NCI-H2107 (cell line): Measurements from ENCODE around the gene LRRC14B.
"Not testable (repeated sequence)": the region's sequence is repeated elsewhere in the genome, so short reads cannot be mapped to it uniquely, and the experiment has no call there.

Source experiments
- DNase-seq: peaks from one replicate; lab custom pipeline; 2025; lab: John Stamatoyannopoulos, UW

Gene LRRC14B

DNA sequence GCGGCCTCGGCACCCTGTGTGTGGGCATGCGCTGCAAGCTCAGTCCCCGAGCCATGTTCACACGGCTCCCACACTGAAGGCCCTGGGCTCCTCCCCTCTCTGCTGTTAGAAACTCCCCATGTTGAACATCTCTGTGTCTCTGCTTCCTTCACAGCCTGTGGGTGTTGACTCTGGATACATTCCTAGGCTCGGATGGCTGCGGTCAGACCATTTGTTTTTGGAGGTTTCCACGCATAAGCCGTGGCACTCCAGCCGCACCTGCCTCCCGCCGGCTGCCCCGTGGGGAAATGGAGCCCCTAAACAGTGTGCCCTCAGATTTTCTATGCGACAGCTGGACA, 31.2 kb upstream of the LRRC14B start:
- DNase-seq, result no peak

DNA sequence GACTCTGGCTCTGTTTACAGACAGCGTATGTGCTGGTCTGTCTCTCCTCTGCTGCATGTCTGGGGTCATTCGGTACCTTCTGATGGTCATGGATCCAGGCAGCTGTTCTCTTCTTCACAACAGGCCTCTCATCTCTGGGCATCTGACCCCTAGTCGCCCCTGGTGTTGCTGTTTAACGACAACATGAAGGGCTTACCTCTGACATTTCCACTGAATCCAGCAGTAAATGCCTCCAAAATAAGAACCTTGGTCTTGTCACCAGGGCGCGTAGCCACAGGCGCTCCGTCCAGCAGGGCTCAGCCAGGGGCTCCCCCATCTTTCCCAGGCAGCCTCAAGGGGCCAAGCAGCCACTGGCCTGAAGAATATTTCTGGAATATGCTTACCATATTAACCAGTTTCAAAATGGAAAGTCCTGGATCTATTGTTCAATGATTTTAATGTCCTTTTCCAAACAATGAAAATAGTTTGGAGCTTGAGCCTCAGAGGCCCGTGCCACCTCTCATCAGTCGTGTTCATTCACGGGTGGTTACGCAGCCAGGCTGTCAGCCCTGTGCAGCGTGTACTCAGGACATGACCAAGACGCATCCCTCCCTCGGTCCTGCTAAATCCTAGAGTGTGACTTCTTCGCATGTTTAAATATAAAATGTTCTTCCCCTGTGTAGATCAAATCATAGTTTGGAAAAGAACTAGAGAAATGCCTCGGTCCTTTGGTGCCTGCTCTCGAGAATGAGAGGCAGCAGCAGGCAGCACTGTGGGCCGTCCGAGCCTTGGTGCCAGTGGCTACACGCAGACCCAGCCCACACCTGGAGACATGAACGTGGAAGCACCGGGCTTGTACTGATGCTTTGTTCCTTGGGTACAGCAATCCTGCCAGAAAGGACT, 30.1 kb upstream of the LRRC14B start:
- no peak for DNase-seq

DNA sequence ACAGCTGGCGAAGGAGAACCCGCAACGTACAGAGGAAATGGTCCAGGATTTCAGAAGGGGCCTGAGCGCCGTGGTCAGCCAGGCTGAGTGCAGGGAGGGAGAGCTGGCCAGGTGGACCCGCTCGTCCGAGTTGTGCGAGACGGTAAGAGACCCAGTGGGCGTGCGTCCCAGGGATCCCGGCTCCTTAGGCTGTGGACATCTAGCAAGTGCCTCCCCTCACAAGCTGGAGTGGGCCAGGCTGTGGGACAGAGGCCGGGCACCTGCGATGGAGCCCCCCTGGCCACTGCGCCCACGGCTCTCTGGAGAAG, 29.5 kb upstream of the LRRC14B start:
- no peak for DNase-seq

DNA sequence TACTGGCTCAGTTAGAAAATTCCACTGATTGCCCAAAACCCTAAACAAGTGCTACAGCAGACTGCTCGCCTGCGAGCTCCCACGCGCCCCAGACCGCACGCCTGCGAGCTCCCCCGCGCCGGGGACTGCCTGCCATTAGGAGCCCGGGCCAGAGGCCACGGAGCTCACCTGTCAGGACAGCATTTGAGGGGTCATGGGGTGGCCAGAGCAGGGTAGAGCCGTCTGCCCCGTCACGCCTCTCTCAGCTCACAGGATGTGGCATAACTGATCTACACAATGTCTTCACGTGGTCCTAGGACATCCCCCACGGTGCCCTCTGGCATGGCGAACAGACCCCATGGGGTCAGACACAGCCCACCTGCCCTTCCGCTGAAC, 29.1 kb upstream of the LRRC14B start:
- no peak for DNase-seq

DNA sequence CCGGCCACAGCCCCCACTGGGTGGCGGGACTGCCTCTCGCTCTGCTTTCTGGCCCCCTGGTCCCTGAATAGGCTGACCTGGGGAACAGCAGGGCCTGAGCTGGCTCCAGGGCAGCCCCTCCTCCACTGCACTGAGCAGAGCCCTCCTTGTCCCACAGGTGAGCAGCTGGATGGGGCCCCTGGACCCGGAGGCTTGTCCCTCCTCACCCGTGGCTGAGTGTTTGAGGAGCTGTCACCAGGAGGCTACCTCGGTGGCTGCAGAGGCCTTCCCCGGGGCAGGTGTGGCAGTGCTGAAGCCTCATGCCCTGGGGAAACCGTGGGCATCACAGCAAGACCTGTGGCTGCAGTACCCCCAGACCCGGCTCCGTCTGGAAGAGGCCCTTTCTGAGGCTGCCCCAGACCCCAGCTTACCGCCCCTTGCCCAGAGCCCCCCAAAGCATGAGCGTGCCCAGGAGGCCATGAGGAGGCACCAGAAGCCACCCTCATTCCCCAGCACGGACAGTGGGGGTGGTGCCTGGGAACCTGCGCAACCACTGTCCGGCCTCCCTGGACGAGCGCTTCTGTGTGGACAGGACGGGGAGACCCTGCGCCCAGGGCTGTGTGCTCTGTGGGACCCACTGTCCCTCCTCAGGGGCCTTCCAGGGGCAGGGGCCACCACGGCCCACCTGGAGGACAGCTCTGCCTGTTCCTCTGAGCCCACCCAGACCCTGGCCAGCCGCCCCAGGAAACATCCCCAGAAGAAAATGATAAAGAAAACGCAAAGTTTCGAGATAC, 28.5 kb upstream of the LRRC14B start:
- DNase-seq, result no peak

DNA sequence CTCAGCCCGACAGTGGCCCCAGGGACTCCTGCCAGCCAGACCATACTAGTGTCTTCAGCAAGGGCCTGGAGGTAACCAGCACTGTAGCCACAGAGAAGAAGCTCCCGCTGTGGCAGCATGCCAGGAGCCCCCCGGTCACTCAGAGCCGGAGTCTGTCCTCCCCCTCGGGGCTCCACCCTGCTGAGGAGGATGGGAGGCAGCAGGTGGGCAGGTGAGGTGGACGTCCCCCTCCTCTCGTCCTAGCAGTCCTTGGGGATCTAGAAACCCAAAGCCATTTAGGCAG, 28.0 kb upstream of the LRRC14B start:
- DNase-seq, result no peak

DNA sequence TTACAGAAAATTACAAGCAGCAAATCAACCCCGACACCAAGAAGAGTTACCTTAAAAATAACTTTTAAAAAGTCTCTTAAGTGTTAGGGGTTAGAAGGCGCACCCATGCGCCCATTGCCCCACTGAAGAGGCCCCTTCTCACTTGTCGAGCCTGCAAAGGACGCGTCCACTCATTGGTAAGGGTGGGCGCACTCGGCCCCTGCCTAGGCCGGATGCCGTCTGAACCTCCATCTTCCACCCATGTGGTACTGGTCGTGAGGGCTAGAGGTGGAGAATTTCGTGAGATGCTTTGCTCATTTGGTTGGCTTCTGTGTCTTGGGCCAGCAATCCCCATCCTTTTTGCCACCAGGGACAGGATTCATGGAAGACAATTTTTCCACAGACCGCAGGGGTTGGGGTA, 27.5 kb upstream of the LRRC14B start:
- DNase-seq, result no peak

DNA sequence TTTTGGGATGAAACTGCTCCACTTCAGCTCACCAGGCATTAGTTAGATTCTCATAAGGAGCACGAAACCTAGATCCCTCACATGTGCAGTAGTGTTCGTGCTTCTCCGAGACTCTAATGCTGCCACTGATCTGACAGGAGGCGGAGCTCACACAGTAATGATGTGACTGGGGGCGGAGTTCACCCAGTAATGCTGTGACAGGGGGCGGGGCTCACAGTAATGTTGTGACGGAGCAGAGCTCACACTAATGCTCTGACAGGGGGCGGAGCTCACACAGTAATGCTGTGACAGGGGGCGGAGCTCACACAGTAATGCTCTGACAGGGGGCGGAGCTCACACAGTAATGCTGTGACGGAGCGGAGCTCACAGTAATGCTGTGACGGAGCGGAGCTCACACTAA, 27.1 kb upstream of the LRRC14B start:
- DNase-seq, result no peak

DNA sequence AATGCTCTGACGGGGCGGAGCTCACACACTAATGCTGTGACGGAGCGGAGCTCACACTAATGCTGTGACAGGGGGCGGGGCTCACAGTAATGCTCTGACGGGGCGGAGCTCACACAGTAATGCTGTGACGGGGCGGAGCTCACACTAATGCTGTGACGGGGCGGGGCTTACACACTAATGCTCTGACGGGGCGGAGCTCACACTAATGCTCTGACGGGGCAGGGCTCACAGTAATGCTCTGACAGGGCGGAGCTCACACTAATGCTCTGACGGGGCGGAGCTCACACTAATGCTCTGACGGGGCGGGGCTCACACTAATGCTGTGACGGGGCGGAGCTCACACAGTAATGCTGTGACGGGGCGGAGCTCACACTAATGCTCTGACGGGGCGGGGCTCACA, 26.5 kb upstream of the LRRC14B start:
- DNase-seq, result not testable (repeated sequence)

DNA sequence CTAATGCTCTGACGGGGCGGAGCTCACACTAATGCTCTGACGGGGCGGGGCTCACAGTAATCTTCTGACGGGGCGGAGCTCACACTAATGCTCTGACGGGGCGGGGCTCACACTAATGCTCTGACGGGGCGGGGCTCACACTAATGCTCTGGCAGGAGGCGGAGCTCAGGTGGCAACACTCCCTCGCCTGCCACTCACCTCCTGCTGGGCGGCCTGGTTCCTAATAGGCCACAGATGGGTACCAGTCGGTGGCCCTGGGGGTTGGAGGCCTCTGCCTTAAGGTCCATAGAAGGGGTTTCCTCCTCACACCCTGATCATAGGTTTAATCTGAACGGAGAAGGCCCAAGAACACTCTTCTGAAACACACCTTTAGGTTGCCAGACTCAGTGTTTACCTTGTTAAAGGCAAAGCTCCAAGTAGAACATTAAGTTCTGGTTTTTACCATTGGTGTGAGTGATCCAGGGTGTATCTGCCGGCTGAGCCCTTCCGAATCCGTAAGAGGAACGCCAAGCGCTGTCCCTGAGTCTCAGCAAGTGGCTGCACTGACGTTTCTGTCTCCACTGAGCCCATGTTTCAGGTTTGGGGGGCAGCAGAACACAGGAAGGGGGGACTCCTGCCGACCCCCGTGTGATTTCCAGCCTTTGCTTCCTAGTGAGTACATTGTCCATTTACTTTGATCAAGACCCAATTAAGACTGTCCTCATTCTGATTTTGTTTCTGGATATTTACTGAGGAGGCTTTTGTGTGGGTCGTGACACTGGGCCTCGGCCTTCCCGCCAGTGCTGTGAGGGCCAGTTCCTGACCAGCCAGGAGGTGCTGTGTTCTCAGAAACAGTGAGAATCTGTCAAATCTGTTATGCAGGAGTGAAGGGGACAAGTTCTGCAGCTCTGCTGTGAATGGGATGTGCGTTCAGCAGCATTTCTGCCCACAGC, 24.6 kb upstream of the LRRC14B start:
- DNase-seq, result no peak

DNA sequence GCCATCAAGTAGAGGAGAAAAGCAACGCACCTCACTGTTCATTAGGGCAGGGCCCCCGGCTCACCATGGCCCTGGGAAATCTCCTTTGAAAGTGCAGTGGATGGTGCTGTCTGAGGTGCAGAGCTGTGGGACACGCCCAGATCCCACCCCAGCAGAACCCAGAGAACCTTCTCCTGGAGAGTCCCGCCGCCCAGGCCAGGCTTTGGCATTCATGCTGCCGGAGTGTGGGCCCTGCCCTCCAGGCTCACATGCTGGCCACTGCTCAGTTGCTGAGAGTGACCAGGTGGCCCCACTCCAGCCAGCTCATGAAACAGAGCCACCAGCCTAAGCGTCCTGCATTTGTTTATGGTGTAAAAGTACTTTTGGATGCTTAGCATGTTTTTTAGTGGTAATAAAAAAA, 23.8 kb upstream of the LRRC14B start:
- DNase-seq, result no peak

DNA sequence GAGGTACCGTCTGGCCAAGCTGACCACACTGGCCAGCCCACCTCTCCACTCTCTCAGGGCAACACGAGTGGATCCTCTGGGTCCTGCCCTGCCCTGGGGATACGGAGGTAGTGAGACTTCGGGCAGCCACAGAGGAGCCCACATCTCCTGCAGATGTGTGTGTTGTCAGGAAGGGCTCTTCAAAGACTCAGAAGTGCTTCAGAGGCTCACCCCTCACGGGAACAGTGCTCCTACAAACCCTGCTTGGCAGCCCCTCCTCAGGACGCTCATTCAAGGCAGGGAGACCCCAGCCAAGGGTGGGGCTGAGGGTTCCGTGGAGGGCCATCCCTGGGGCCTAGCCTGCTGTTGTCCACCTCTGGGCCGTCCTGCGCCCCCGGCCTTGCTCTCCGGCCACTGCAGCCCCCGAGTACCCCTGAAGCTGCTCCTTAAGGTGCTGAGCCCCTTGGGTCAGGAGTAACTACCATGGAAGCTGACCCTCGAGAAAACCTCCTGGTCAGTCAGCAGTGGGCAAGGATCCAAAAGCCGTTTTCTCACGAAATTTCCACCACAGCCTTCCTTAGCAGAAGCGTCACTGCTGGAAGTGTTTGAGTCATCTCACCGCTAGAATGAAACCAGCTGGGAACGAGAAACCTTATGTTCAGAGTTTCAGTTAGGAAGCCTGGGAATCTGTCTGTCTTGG, 23.2 kb upstream of the LRRC14B start:
- no peak for DNase-seq

DNA sequence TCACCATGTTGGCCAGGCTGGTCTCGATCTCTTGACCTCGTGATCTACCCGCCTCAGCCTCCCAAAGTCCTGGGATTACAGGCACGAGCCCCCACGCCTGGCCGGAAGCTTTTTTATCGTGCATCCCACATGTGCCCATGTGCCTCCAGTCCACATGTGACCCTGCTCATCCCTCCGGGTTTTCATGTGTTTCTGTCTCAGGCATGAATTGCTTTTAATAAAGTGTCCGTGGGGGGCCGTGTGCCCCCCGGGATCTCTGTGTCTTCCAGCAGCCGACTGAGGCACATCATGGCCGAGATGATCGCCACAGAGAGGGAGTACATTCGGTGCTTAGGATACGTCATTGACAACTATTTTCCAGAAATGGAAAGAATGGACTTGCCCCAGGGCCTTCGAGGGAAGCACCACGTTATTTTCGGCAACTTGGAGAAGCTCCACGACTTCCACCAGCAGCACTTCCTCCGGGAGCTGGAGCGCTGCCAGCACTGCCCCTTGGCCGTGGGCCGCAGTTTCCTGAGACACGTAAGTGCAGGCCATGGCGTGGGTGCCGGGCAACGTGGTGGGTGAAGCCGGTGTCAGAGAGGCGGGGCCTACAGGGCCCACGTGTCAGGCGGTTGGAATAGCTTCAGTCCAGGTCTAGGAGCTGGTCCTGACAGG, 22.1 kb upstream of the LRRC14B start:
- DNase-seq, result no peak

DNA sequence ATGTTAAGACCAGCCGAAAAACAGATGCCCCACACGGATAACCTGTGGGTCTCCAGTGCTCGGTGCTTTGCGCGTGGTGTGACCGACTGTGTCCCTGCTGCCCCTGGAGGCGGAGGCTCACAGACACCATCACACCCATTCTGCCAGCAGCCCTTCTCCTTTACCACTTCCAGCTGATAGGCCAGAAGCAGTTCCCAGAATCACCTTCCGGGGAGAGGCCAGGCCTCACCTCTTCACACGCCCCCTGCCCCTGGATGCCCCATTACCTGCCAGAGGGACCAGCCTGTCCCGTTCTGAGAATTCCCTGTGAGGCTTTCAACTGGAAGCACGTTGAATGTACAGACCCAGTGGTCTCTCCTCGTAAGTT, 21.6 kb upstream of the LRRC14B start:
- no peak for DNase-seq

DNA sequence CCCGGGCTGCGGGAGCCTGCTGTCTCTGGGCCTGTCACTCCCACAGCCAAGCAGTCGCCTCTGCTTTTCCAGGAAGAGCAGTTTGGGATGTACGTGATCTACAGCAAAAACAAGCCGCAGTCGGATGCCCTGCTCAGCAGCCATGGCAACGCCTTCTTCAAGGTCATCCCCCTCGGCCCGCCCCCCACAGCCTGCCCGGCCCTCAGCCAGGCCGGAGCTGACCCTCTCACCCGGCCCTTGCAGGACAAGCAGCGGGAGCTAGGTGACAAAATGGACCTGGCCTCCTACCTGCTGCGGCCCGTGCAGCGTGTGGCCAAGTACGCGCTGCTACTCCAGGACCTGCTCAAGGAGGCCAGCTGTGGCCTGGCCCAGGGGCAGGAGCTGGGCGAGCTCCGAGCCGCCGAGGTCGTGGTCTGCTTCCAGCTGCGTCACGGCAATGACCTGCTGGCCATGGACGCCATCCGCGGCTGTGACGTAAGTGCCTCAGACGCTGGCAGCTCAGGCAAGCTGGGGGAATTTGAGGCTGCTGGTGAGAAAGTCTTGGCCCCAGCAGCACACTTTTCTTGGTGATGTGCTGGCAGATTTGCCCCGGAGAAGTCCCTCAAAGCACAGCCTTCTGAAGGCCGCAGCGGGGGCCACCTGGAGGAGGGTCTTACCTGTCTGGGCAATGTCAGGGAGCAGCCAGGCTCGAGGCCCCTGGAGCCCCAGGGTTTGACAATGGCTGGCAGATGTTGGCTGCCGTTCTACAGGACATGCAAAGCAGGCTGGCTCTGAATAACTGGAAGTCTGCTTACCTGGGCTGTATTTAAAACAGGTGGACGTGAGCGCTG, 20.1 kb upstream of the LRRC14B start:
- no peak for DNase-seq

DNA sequence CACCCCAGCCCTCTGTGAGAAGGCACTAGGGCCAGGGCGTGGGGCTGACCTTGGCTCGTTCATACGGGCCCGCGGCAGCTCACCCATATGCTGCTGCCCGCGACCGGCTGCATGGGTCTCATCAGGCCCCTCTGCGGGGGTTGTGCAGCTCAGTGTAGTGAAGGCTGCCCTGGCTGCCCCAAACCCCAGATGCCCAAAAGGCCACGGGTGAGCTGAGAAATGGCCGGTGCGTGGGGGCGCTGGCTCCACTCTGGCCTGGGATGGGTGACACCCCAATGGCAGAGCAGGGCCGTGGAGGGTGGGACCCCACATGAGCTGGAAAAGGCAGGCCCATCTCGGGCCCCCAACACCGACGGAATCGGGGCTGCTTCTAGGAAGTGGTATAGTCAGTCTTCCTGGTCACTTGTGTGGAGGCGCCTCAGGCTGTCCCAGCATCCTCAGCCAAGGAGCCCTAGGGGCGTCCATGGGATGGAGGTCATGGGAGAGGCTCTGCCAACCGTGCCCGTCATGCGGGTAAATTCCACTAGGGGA, 19.4 kb upstream of the LRRC14B start:
- DNase-seq, result no peak

DNA sequence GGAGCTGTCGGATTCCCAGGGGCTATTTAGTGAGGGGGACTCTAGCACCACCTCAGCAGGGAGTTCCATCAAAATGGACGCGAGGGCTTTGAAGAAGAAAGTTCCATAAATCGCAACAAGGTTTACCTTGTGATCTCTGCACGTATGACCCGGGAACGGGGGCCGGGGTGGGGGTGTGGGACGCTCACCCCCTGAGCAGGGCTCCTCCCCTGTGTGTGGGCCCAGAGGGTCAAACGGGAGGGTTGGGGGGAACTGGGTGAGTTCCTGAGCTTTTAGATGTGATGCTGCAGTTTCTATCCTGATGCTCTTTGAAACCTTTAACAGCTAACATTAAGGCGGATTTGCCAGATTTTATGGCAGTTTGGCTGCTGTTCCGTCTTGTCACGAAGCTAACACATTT, 18.9 kb upstream of the LRRC14B start:
- DNase-seq, result no peak

DNA sequence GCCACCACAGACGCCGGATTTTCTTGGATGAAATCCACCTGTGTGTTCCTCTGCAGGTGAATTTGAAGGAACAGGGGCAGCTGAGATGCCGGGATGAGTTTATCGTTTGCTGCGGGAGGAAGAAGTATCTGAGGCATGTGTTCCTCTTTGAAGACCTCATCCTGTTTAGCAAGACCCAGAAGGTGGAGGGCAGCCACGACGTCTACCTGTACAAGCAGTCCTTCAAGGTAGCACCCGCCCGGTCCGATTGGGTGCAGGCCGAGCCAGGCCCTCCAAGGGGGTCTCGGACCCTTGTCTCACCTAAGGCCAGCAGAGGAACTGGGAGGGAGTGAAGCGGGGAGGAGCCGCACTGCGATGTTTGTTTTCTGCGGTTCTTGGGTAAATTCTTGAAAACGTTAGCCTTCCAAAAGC, 18.4 kb upstream of the LRRC14B start:
- no peak for DNase-seq

DNA sequence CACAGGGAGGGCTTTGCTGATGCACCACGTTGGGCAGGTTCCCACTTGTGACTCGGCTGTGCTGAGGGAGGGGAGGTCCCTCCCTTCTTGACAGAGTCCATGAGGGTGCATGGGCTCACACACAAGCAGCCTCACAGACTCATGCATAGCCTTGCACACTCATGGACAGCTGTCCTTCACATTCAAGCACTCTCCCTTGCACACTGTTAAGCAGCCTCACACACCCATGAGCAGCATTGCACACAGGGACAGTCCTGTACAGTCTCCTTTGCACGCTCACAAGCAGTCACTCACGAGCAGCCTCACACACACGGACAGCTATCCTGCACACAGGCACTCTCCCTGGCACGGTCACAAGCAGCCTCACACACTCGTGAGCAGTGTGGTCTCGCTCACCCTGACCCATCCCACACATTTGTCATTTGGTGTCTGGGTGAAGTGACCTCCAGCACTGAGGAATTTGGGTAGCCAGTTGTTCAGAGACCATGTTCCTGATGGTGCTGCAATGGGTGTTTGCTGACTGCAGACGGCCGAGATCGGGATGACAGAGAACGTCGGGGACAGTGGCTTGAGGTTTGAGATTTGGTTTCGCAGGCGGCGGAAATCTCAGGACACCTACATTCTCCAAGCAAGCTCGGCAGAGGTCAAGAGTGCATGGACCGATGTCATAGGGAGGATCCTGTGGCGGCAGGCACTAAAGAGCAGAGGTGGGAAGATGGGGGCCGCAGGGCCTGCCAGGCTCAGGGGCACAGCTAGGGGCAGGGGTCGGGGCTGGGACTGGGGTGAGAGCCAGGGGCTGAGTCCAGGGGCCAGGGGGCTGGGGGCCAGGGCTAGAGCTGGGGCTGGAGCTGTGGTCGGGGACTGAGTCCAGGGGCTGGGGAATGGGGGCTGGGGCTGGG, 17.7 kb upstream of the LRRC14B start:
- no peak for DNase-seq

DNA sequence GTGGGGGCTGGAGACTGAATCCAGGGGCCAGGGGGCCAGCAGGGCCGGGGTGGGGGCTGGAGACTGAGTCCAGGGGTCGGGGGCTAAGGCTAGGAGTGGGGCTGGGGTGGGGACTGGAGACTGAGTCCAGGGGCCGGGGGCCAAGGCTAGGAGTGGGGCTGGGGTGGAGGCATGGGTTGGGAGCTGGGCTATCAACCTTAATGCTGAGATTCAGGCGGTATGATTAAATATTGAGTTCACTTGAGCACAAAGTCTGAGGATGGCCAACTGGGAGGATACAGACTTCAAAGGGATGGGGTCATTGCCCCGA, 17.0 kb upstream of the LRRC14B start:
- DNase-seq, result no peak
